ENCODE data around the gene TMEM132C. TPM values are rescaled to one million over a fixed set of nuclear protein-coding genes. Genes with fewer than 3 reads are reported as not detected.

Gene TMEM132C
- total RNA-seq, 1 experiment from 2014 or later = not detected

Small RNA genes within 50 kb of the gene (small RNA-seq; reads per million reads assigned to genes)
- gene MIR3612 (not detected), gene MIR4419B (not detected)

Data from HT-29 (cell line).